Memory B cell (primary cell): Measurements from ENCODE around the gene ZNF839.
A peak's percentile ranks its signal among the peaks of the same experiment; 100 is the strongest.
"Not testable (repeated sequence)": the region's sequence is repeated elsewhere in the genome, so short reads cannot be mapped to it uniquely, and the experiment has no call there.

Source experiments
- ATAC-seq: fragments of 150-1000 bp; cut with Tn5 transposase; 2 replicates; pipeline ENCODE4 v1.10.0; 2021; ENCODE audit warnings: low read depth, mild to moderate bottlenecking, moderate library complexity
- DNase-seq, 2 donors: peaks; one replicate each; pipeline ENCODE4 v3.0.0; 2022; ENCODE audit warnings: low spot score in 2 of 2
- H3K27ac Mint-ChIP-seq: one replicate; pipeline ENCODE4 v1.8.0; 2022; ENCODE audit warnings: mild to moderate bottlenecking, moderate library complexity, mixed read lengths
- H3K27me3 Mint-ChIP-seq: one replicate; pipeline ENCODE4 v1.8.0; 2022; ENCODE audit warnings: mixed read lengths
- H3K36me3 Mint-ChIP-seq: one replicate; pipeline ENCODE4 v1.8.0; 2022; ENCODE audit warnings: mild to moderate bottlenecking, mixed read lengths
- H3K4me1 Mint-ChIP-seq: one replicate; pipeline ENCODE4 v1.8.0; 2022; ENCODE audit warnings: mixed read lengths
- H3K4me3 Mint-ChIP-seq: one replicate; pipeline ENCODE4 v1.8.0; 2022; ENCODE audit warnings: mild to moderate bottlenecking, moderate library complexity, mixed read lengths
- H3K9me3 Mint-ChIP-seq: one replicate; pipeline ENCODE4 v1.8.0; 2022; ENCODE audit warnings: mixed read lengths

ZNF839 gene

GRCh38 chr14:102320671-102321455 lies 1.3 kb downstream of the ZNF839 start:
- ATAC-seq (no peak), DNase-seq (no peak)
- H3K36me3 Mint-ChIP-seq: no peaks in the 10 kb centered on the region
- peaks cover 22% of the 10 kb centered on the region for H3K4me1 Mint-ChIP-seq
- no peaks in the 10 kb centered on the region for H3K9me3 Mint-ChIP-seq
- H3K4me3 Mint-ChIP-seq: peak overlapping the region; percentile 87
- H3K27me3 Mint-ChIP-seq: no peaks in the 10 kb centered on the region
- peak overlapping the region; percentile 95 for H3K27ac Mint-ChIP-seq

GRCh38 chr14:102321456-102322422 lies 2.2 kb downstream of the ZNF839 start:
- Mint-ChIP-seq H3K4me1 (peaks cover 20% of the 10 kb centered on the region), H3K4me3 (no peak overlapping the region), H3K27me3 (no peaks in the 10 kb centered on the region)

GRCh38 chr14:102323102-102323501 lies 3.6 kb downstream of the ZNF839 start:
- no peaks in the 10 kb centered on the region for H3K9me3 Mint-ChIP-seq
- H3K36me3 Mint-ChIP-seq: peaks cover 6% of the 10 kb centered on the region
- ATAC-seq (no peak), DNase-seq (no peak)
- no peak overlapping the region for H3K27ac Mint-ChIP-seq
- no peaks in the 10 kb centered on the region for H3K27me3 Mint-ChIP-seq
- no peak overlapping the region for H3K4me3 Mint-ChIP-seq
- H3K4me1 Mint-ChIP-seq: peaks cover 14% of the 10 kb centered on the region

More at GRCh38 chr14:102321456-102322422, 2.2 kb downstream of the ZNF839 start:
- ATAC-seq (no peak), DNase-seq (no peak)
- Mint-ChIP-seq H3K27ac (no peak overlapping the region), H3K36me3 (peaks cover 6% of the 10 kb centered on the region), H3K9me3 (no peaks in the 10 kb centered on the region)

GRCh38 chr14:102325791-102326345 lies 6.3 kb downstream of the ZNF839 start:
- DNase-seq (no peak), ATAC-seq (no peak)
- Mint-ChIP-seq H3K27ac (no peak overlapping the region), H3K9me3 (no peaks in the 10 kb centered on the region), H3K36me3 (peaks cover 8% of the 10 kb centered on the region), H3K4me1 (peaks cover 6% of the 10 kb centered on the region), H3K27me3 (no peaks in the 10 kb centered on the region), H3K4me3 (no peak overlapping the region)

GRCh38 chr14:102326583-102326982 lies 7.0 kb downstream of the ZNF839 start:
- no peak for ATAC-seq
- Mint-ChIP-seq H3K9me3 (no peaks in the 10 kb centered on the region), H3K4me1 (peaks cover 4% of the 10 kb centered on the region), H3K36me3 (peaks cover 10% of the 10 kb centered on the region), H3K4me3 (no peak overlapping the region), H3K27ac (no peak overlapping the region), H3K27me3 (no peaks in the 10 kb centered on the region)
- DNase-seq: no peak

- not testable (repeated sequence) for H3K27me3 Mint-ChIP-seq, H3K4me3 Mint-ChIP-seq, DNase-seq, H3K9me3 Mint-ChIP-seq, H3K4me1 Mint-ChIP-seq, H3K27ac Mint-ChIP-seq, ATAC-seq
- peaks cover 13% of the 10 kb centered on the region for H3K36me3 Mint-ChIP-seq
Observed at GRCh38 chr14:102329381-102329780, 9.8 kb downstream of the ZNF839 start.

GRCh38 chr14:102330806-102331205 lies 11.3 kb downstream of the ZNF839 start:
- Mint-ChIP-seq H3K9me3 (no peaks in the 10 kb centered on the region), H3K27ac (no peak overlapping the region), H3K36me3 (peaks cover 13% of the 10 kb centered on the region), H3K4me1 (no peaks in the 10 kb centered on the region), H3K27me3 (no peaks in the 10 kb centered on the region), H3K4me3 (no peak overlapping the region)
- ATAC-seq: no peak
- no peak for DNase-seq

GRCh38 chr14:102333390-102333789 lies 13.8 kb downstream of the ZNF839 start:
- Mint-ChIP-seq H3K4me1 (no peaks in the 10 kb centered on the region), H3K27me3 (no peaks in the 10 kb centered on the region), H3K36me3 (peaks cover 13% of the 10 kb centered on the region), H3K4me3 (no peak overlapping the region), H3K27ac (no peak overlapping the region), H3K9me3 (no peaks in the 10 kb centered on the region)
- ATAC-seq: no peak
- DNase-seq: no peak

GRCh38 chr14:102333795-102334705 lies 14.5 kb downstream of the ZNF839 start:
- no peaks in the 10 kb centered on the region for H3K27me3 Mint-ChIP-seq
- no peak for ATAC-seq

GRCh38 chr14:102335163-102335562 lies 15.6 kb downstream of the ZNF839 start:
- no peak overlapping the region for H3K4me3 Mint-ChIP-seq
- ATAC-seq (no peak), DNase-seq (no peak)
- H3K36me3 Mint-ChIP-seq: peaks cover 14% of the 10 kb centered on the region
- H3K4me1 Mint-ChIP-seq: no peaks in the 10 kb centered on the region
- no peaks in the 10 kb centered on the region for H3K27me3 Mint-ChIP-seq
- no peaks in the 10 kb centered on the region for H3K9me3 Mint-ChIP-seq
- no peak overlapping the region for H3K27ac Mint-ChIP-seq

More at GRCh38 chr14:102333795-102334705, 14.5 kb downstream of the ZNF839 start:
- H3K27ac Mint-ChIP-seq: no peak overlapping the region
- no peak overlapping the region for H3K4me3 Mint-ChIP-seq
- H3K36me3 Mint-ChIP-seq: peaks cover 14% of the 10 kb centered on the region
- no peak for DNase-seq
- no peaks in the 10 kb centered on the region for H3K9me3 Mint-ChIP-seq
- no peaks in the 10 kb centered on the region for H3K4me1 Mint-ChIP-seq

- H3K4me1 Mint-ChIP-seq: no peaks in the 10 kb centered on the region
- no peaks in the 10 kb centered on the region for H3K9me3 Mint-ChIP-seq
- no peak for ATAC-seq
- H3K36me3 Mint-ChIP-seq: peaks cover 16% of the 10 kb centered on the region
- no peak overlapping the region for H3K27ac Mint-ChIP-seq
- H3K4me3 Mint-ChIP-seq: no peak overlapping the region
- DNase-seq: no peak
- no peaks in the 10 kb centered on the region for H3K27me3 Mint-ChIP-seq
Observed at GRCh38 chr14:102338724-102339123, 19.2 kb downstream of the ZNF839 start.

GRCh38 chr14:102341566-102341965 lies 22.0 kb downstream of the ZNF839 start:
- peaks cover 20% of the 10 kb centered on the region for H3K36me3 Mint-ChIP-seq
- no peaks in the 10 kb centered on the region for H3K27me3 Mint-ChIP-seq

GRCh38 chr14:102342238-102342637 lies 22.7 kb downstream of the ZNF839 start:
- Mint-ChIP-seq H3K36me3 (peaks cover 20% of the 10 kb centered on the region), H3K4me3 (no peak overlapping the region), H3K9me3 (no peaks in the 10 kb centered on the region), H3K27ac (no peak overlapping the region), H3K4me1 (no peaks in the 10 kb centered on the region), H3K27me3 (no peaks in the 10 kb centered on the region)
- no peak for ATAC-seq
- no peak for DNase-seq

More at GRCh38 chr14:102341566-102341965, 22.0 kb downstream of the ZNF839 start:
- H3K27ac Mint-ChIP-seq: no peak overlapping the region
- no peaks in the 10 kb centered on the region for H3K9me3 Mint-ChIP-seq
- DNase-seq (no peak), ATAC-seq (no peak)
- no peaks in the 10 kb centered on the region for H3K4me1 Mint-ChIP-seq
- no peak overlapping the region for H3K4me3 Mint-ChIP-seq
